HAP-1 (cell line): ENCODE measurements around the gene S100A14.
"Not testable (repeated sequence)": the region's sequence is repeated elsewhere in the genome, so short reads cannot be mapped to it uniquely, and the experiment has no call there.

ENCODE experiments used
- DNase-seq, 2 experiments: peaks; one replicate each; pipeline ENCODE4 v3.0.0-alpha.2; 2016 to 2020; ENCODE audit warnings: low spot score in 2 of 2
- H3K27me3 ChIP-seq: fragments of 250-450 bp; sonication (Bioruptor Pico); 2 replicates; pipeline ENCODE4 v1.5.1; 2020; ENCODE audit warnings: low read depth, mild to moderate bottlenecking, moderate library complexity
- H3K36me3 ChIP-seq: fragments of 250-450 bp; sonication (Bioruptor Pico); replicated peaks from 2 replicates; pipeline ENCODE4 v1.5.1; 2020; ENCODE audit warnings: mild to moderate bottlenecking
- H3K4me1 ChIP-seq: fragments of 250-450 bp; sonication (Bioruptor Pico); 2 replicates; pipeline ENCODE4 v1.5.1; 2020; ENCODE audit warnings: mild to moderate bottlenecking
- H3K4me3 ChIP-seq: fragments of 250-450 bp; sonication (Bioruptor Pico); 2 replicates; pipeline ENCODE4 v1.5.1; 2020; ENCODE audit warnings: mild to moderate bottlenecking, moderate library complexity
- H3K9me3 ChIP-seq: fragments of 250-450 bp; sonication (Bioruptor Pico); 2 replicates; pipeline ENCODE4 v1.5.1; 2020; ENCODE audit warnings: mild to moderate bottlenecking, moderate library complexity
- in situ Hi-C: fragments of 300-500 bp; cut with MboI; formaldehyde crosslinking; loops from 3 replicates; pipeline ENCODE4 v1.14.3; 2020; ENCODE audit warnings: low sequenced_read_pairs, inconsistent platforms, mixed read lengths

S100A14 gene

DNA sequence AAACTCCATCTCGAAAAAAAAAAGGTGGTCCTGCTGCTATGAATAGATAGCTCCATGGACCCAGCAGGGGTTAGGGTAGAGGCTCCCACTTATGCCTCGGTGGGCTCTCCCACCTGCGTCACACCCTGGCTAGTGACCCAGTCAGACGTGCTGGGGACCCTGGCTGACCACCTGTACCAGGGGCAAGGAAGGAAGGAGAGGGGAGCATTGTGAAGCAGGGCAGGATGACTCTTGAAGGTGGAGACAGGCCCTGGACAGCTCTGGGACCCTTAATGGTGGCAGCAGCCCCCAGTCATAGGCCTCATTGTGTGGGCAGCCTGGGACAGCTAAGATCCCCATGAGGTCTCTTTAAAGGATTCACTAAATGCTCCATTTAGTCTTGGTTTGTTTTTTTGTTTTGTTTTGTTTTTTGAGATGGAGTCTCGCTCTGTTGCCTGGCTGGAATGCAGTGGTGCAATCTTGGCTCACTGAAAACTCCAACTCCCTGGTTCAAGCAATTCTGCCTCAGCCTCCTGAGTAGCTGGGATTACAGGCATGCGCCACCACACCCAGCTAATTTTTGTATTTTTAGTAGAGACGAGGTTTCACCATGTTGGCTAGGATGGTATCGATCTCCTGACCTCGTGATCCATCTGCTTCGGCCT, 32.0 kb upstream of the S100A14 start:
- Histone ChIP-seq H3K4me1 (no peaks in the 10 kb centered on the region), H3K9me3 (no peaks in the 10 kb centered on the region), H3K27me3 (no peaks in the 10 kb centered on the region), H3K36me3 (peaks cover 33% of the 10 kb centered on the region), H3K4me3 (no peak overlapping the region)
- in situ Hi-C loops = no loop called here
- DNase-seq = no peak

DNA sequence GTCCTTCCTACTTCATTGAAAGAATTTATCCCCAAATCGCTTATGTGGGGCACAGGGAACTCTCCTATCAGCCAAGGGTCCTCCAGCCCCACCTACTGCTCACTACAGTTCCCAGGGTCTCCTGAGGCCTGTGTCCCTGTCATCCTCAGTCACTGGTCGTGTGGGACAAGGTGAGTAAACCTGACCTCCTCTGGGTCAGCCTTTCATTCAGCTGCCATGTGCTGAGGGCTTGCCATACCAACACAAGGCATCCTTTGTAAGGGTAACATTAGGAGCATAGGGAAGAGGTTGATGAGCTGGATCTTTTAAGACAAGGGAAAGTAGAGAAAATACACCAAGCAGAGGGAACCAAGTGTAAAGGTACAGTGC, 31.2 kb upstream of the S100A14 start:
- no peak for DNase-seq
- Histone ChIP-seq H3K27me3 (no peaks in the 10 kb centered on the region), H3K4me3 (no peak overlapping the region), H3K36me3 (peaks cover 41% of the 10 kb centered on the region), H3K9me3 (no peaks in the 10 kb centered on the region), H3K4me1 (no peaks in the 10 kb centered on the region)
- in situ Hi-C loops = no loop called here

DNA sequence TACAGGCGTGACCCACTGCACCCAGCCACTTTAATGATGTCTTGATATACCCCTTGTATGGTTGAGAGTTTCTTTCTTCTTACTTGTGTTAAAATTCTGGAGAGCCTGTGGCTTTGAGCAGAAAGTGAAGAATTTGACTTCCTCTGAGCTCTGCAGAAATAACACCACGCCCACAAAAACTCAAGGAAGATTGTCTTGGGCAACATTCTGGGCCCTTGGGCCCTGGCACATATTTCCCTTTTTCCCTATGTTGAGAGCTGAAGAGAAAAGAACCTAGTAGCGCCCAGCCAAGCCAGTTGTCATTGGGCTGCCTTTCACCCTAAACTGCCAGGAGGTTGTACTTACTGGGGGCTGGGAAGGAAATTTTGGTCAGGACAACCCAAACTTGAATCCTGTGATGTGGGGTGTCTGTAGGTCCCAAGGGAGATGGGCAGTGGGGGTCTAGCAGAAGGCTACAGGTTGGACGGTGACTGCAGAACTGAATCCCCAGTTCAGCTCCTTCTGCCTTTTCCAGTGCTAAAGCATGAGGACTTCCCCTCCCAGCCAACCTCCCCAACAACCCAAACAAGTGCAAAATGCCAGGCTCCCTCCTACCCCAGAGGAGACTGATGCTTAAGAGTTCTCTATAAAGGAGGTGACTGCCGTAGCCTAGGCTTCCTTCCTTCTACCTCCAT, 30.7 kb upstream of the S100A14 start:
- no peaks in the 10 kb centered on the region for H3K27me3 ChIP-seq
- DNase-seq = no peak
- no peaks in the 10 kb centered on the region for H3K9me3 ChIP-seq
- peaks cover 46% of the 10 kb centered on the region for H3K36me3 ChIP-seq
- in situ Hi-C loops = no loop called here
- H3K4me3 ChIP-seq = no peak overlapping the region
- H3K4me1 ChIP-seq = no peaks in the 10 kb centered on the region

DNA sequence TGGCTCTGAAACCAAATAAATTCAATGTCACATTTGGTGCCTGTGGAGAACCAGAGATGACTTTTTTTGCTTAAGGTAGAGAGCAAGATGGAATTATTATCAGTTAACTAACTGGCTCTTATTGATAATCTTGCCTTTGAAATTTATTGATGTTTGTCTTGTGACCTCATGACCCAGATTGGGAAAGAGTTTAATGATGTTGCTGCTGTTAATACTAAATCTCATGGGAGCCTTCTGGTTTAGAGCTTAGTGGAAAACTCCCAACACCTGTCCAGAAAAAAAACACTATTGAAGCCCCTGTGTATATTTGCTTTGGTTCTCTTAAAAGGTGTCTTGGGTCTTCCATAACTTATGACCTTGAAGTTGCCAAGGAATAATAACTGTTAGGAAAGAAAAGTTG, 27.7 kb upstream of the S100A14 start:
- Histone ChIP-seq H3K36me3 (peaks cover 76% of the 10 kb centered on the region), H3K9me3 (no peaks in the 10 kb centered on the region), H3K4me1 (no peaks in the 10 kb centered on the region; the same call in 1 of the 2 replicates), H3K4me3 (no peak overlapping the region), H3K27me3 (no peaks in the 10 kb centered on the region)
- in situ Hi-C loops = no loop called here
- DNase-seq = no peak

DNA sequence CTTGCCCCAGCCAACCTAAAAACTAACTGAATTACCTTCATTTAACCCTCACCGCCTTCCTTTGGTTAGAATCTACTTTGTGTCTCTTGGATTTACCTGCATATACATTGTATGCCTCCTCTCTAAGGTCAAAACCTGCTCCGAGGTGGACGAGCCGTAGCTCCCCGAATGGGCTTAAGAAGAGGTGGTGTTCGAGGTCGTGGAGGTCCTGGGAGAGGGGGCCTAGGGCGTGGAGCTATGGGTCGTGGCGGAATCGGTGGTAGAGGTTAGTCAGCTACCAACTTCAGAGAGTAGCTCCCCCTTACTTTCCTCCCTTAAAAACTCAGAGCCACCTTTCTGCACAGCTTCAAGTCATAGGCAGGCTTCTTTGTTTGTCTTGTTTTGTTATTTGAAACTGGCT, 27.0 kb upstream of the S100A14 start:
- no peaks in the 10 kb centered on the region for H3K9me3 ChIP-seq
- H3K36me3 ChIP-seq = peaks cover 83% of the 10 kb centered on the region
- no peaks in the 10 kb centered on the region; the same call in none of the 2 replicates for H3K4me1 ChIP-seq
- H3K27me3 ChIP-seq = no peaks in the 10 kb centered on the region
- in situ Hi-C loops = no loop called here
- H3K4me3 ChIP-seq = no peak overlapping the region
- DNase-seq = no peak

DNA sequence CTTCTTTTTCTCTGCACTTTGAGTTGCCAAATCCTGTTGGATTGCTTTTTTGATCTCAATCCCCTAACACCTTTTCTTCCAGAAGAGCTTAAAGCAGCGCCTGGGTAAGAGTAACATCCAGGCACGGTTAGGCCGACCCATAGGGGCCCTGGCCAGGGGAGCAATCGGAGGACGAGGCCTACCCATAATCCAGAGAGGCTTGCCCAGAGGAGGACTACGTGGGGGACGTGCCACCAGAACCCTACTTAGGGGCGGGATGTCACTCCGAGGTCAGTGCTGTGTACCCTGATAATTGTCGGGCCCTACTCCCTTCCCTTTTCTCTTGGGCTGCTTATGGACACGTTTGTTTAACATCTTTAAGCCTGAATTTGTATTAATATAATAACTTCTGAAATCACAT, 26.0 kb upstream of the S100A14 start:
- no peak for DNase-seq
- Histone ChIP-seq H3K9me3 (no peaks in the 10 kb centered on the region), H3K36me3 (peaks cover 93% of the 10 kb centered on the region), H3K4me1 (peaks cover under 1% of the 10 kb centered on the region), H3K4me3 (no peak overlapping the region), H3K27me3 (no peaks in the 10 kb centered on the region)
- in situ Hi-C loops = no loop called here

DNA sequence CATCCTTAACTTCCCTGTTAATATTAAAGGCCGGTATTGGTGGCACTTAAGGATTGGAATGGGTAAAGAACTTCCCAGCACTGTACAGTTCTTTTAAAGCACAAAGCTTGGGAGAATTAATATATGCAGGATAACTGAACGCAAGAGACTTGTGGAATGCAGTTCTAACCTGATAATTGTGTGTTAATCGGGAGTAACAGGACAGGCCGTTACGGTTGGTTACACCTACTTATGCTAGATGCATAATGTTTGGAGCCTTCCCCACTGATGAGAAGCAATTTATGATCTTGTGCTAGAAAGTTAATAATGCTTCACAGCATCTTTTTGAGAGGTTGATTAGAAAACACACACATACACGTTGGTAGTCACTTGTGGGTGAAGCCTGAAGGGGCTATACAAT, 24.7 kb upstream of the S100A14 start:
- peaks cover 11% of the 10 kb centered on the region for H3K4me1 ChIP-seq
- in situ Hi-C loops = no loop called here
- DNase-seq = no peak
- H3K27me3 ChIP-seq = no peaks in the 10 kb centered on the region
- peaks cover 99% of the 10 kb centered on the region for H3K36me3 ChIP-seq
- H3K9me3 ChIP-seq = no peaks in the 10 kb centered on the region
- H3K4me3 ChIP-seq = no peak overlapping the region

DNA sequence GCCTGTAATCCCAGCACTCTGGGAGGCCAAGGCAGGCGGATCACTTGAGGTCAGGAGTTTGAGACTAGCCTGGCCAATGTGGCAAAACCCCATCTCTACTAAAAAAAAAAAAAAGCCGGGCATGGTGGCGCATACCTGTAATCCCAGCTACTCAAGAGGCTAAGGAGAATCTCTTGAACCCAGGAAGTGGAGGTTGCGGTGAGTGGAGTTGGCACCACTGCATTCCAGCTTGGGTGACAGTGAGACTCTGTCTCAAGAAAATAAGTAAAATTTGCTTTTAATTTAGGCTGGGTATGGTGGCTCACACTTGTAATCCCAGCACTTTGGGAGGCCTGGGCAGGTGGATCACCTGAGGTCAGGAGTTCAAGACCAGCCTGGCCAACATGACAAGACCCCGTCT, 24.1 kb upstream of the S100A14 start:
- DNase-seq, H3K27me3 ChIP-seq, in situ Hi-C loops, H3K9me3 ChIP-seq, H3K4me3 ChIP-seq: not testable (repeated sequence)
- Histone ChIP-seq H3K4me1 (peaks cover 11% of the 10 kb centered on the region), H3K36me3 (peaks cover 98% of the 10 kb centered on the region)

DNA sequence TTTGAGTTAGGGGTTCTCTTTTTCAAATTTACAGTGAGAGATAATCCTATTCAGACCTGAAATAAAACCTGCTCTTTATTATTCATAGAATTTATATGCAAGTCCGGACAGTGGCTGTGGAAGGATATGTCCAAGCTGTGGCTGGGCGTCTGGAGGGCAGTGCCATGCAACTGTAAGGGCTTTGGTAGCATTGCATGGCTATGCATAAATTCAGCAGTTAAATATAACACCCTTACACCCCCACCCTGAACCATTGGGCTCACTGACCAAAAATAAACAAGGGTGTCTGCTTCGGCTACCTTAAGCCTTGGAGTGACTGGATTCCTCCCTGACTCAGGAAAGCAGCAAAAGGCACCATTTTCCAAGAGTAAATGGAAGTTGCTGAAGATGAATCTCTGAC, 23.2 kb upstream of the S100A14 start:
- H3K27me3 ChIP-seq = no peaks in the 10 kb centered on the region
- H3K4me3 ChIP-seq = no peak overlapping the region
- H3K36me3 ChIP-seq = peaks cover 90% of the 10 kb centered on the region
- in situ Hi-C loops = no loop called here
- H3K4me1 ChIP-seq = peaks cover 11% of the 10 kb centered on the region
- no peak for DNase-seq
- H3K9me3 ChIP-seq = no peaks in the 10 kb centered on the region

DNA sequence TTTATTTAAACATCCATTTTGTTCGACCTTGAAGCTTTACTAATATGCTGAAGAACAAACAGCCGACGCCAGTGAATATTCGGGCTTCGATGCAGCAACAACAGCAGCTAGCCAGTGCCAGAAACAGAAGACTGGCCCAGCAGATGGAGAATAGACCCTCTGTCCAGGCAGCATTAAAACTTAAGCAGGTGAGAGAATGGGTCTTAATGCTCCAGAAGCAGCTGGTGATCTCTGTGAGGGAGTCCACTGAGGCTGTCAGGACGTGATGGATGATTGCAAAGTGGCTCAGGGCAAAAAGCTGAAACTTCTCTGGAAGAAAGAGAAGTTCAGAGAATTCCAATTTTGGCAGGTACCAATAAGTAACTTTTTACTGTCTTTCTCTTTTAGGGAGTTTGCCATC, 22.1 kb upstream of the S100A14 start:
- Histone ChIP-seq H3K9me3 (no peaks in the 10 kb centered on the region), H3K4me3 (no peak overlapping the region), H3K4me1 (peaks cover 15% of the 10 kb centered on the region), H3K27me3 (no peaks in the 10 kb centered on the region), H3K36me3 (peaks cover 83% of the 10 kb centered on the region)
- no peak for DNase-seq
- in situ Hi-C loops = no loop called here

DNA sequence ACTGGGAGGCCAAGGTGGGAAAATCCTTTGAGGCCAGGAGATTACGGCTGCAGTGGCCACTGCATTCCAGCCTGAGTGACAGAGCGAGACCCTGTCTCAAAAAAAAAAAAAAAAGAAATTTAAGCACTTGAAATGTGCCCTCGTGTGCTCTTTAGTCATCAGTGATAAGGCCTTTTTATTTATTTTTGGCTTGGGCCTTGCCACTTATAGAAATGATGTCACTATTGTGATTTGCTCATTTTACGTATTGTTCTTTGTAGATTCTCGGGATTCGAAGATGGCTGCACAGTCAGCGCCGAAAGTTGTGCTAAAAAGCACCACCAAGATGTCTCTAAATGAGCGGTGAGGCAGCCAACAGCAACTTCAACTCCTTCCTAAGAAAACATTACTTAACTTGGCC, 20.2 kb upstream of the S100A14 start:
- H3K4me1 ChIP-seq = peaks cover 16% of the 10 kb centered on the region
- in situ Hi-C loops = no loop called here
- H3K9me3 ChIP-seq = no peaks in the 10 kb centered on the region
- H3K36me3 ChIP-seq = peaks cover 66% of the 10 kb centered on the region
- no peak overlapping the region for H3K4me3 ChIP-seq
- H3K27me3 ChIP-seq = no peaks in the 10 kb centered on the region
- no peak for DNase-seq

DNA sequence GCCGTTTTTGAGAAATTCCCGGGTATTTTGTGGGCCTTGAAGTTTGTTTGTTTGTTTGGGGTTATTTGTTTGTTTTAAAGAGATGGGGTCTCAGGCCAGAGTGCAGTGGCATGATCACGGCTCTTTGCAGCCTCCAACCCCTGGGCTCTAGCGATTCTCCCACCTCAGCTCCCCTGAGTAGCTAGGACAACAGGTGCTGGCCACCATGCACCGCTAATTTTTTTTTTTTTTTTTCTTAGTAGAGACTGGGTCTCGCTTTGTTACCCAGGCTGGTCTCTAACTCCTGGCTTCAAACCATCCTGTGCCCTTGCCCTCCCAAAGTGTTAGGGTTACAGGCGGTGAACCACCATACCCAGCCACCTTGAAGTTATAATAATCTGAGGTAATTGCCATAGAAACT, 19.7 kb upstream of the S100A14 start:
- no peak for DNase-seq
- Histone ChIP-seq H3K27me3 (no peaks in the 10 kb centered on the region), H3K4me3 (peak overlapping the region; percentile 100; the same call in 1 of the 2 replicates), H3K4me1 (peaks cover 18% of the 10 kb centered on the region), H3K9me3 (no peaks in the 10 kb centered on the region), H3K36me3 (peaks cover 62% of the 10 kb centered on the region)
- in situ Hi-C loops = no loop called here

DNA sequence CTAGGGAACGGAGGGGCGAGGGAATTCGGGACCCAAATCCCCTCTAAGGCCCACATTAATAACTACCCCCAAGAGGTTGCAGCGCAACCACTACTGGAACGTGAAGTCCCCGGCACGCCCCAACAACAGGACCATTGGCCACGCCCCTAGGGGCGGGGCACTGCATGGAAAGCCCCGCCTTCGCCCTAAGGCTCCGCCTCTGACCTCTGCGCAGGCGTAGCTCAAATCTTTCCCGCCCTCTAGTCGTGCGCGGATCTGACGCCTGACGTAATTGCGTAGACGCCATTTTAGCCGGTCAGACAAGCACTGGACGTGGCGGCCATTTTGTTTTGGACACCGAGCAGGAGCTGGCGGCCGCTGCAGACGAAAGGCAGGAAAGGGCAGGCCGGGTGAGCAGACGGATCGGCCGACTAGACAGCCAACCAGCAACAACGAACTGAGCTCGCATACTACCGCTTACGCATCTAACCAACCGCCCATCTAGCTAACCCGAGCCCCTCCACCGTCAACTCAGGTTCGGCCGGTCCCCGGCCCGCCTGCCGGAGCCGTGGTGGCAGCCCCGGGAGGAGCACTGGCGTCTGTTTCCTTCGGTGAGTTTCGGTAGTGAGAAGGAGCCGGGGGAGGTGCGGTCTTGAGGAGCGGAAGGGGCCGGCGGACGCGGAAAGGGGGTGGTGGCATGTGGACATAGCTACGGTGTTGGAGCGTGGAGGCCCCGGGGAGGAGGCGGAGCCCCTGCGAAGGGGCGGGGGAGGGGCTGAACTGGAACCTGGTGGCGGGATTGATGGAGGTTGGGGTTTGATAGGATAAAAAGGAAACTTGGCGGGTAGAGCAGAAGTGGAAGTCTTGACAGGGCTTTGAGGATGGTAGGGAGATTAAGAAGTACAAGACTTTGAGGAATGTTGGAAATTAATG, 17.9 kb upstream of the S100A14 start, which contains the start of gene CHTOP:
Gene CHTOP (plus strand): TSS at position 313 of the 912 bp plus-strand sequence. CDS start 2,523 bp downstream, outside the sequence.
- peak; percentile 97 for DNase-seq
- Histone ChIP-seq H3K4me3 (peak within 1 kb of the TSS; percentile 100), H3K36me3 (peaks cover 43% of the 10 kb centered on the region), H3K27me3 (no peaks in the 10 kb centered on the region), H3K9me3 (no peaks in the 10 kb centered on the region), H3K4me1 (peaks cover 20% of the 10 kb centered on the region)
- in situ Hi-C loops = no loop called here
